ENCODE measurements around the gene CC2D2A.

The CC2D2A gene

GRCh38 chr4:15469402-15470127 lies at the start of gene CC2D2A:
TSS of gene CC2D2A (plus strand) at chr4:15469882. CDS start at chr4:15475933, 6,051 bp downstream.
- no peak for DNase-seq

DNA sequence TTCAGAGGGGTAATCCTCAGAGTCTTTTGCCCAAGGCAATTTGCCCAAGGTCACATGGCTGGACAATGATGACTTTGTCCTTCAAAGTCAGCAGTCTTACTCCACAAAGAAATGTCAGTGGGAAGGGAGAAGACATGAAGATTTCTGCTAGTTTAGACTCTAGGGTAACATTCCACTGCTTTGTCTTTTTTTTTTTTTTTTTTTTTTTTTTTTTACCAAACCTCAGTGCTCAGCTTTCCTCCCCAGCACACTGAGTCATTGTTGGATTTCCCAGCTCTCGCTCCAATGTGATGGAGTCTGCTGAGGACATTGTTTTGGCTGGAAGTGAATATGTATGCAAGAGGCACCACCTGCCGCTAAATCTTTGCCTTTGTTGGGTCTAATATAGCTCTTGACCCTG lies 49.0 kb upstream of the CC2D2A start:
- DNase-seq, result no peak

GRCh38 chr4:15423285-15423711 lies 46.4 kb upstream of the CC2D2A start:
- DNase-seq, result no peak

DNA sequence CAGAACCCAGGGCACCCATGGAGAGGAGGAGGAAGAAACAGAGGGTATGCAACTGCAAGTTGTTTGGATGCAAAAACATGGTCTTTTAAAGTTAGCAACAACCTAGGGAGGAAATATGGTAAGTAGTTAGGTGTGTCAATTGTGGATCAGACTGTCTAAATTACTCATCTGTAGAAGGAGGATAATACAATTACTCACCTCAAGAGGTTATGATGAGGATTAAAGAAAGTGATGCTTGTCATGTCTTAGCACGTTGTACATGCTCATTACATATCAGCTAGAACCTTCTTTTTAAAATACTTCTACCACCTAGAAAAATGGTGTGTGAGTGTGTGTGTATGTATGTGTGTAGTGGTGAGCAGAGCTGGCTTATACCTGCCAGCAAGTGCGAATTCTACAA lies 44.2 kb upstream of the CC2D2A start:
- DNase-seq, result no peak

DNA sequence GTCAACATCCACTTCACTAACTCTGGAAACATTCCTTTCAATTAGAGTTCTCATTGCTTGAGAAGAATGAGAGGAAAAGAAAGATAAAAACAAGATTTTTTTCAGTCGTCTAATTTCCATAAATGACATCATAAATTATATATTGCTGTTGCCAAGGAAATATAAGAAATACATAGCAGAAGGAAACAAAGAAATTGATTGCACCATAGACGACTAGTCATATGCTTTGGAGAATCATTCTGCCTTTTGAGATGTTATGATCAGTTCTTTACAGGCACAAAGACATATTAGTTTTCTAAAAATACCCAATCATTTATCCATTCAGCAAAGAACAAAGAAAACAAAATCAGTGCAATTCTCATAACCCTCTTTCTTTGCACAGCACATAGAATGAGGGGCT lies 42.5 kb upstream of the CC2D2A start:
- DNase-seq, result no peak

GRCh38 chr4:15427701-15428100 lies 42.0 kb upstream of the CC2D2A start, which contains the start of gene C1QTNF7:
TSS of gene C1QTNF7 (plus strand) at chr4:15428033. CDS start at chr4:15435744, 7,711 bp downstream.
- no peak for DNase-seq

GRCh38 chr4:15428611-15429010 lies 41.1 kb upstream of the CC2D2A start:
- no peak for DNase-seq

DNA sequence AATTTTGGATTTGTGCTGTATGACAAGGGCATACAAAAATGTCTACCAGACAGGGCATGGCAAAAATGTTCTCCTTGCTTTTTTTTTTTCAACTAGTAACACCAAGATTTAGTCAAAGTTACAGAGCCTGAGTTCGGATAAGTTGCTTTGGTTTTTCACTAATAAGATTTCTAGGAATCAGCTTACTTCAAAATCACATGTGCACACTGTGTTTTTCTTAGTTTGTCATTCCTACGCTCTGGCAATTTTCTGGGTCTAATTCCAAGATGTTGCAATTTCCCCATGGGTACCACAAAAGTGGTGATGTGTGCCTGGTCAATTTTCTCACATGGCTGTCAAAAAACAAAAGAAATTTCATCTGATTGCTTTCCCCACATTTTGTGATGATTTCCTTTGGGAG lies 35.6 kb upstream of the CC2D2A start:
- DNase-seq, result no peak

GRCh38 chr4:15434676-15435075 lies 35.0 kb upstream of the CC2D2A start:
- no peak for DNase-seq

DNA sequence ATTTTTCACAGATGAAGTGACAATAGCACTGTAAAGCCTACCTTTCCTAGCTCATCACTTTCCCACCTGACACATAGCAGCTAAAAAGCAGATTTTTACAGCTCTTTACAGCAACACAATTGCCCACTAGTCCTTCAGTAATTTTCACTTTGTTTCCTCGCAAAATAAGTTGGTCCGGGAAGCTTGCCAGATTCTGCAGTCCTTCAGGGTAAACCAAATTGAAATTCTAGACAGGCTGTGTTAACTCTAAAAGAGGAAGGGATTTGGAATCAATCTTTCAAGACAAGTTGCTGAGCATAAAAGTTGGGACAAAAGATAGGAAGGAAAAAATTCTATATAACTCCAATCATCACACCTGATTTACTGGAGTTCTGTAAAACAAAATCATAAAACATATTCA lies 33.2 kb upstream of the CC2D2A start:
- DNase-seq, result no peak

GRCh38 chr4:15438939-15439524 lies 30.6 kb upstream of the CC2D2A start:
- DNase-seq, result no peak

- no peak for DNase-seq
Measured at GRCh38 chr4:15443371-15444160, 26.1 kb upstream of the CC2D2A start.

- DNase-seq, result no peak
Measured at GRCh38 chr4:15444276-15444675, 25.4 kb upstream of the CC2D2A start.

DNA sequence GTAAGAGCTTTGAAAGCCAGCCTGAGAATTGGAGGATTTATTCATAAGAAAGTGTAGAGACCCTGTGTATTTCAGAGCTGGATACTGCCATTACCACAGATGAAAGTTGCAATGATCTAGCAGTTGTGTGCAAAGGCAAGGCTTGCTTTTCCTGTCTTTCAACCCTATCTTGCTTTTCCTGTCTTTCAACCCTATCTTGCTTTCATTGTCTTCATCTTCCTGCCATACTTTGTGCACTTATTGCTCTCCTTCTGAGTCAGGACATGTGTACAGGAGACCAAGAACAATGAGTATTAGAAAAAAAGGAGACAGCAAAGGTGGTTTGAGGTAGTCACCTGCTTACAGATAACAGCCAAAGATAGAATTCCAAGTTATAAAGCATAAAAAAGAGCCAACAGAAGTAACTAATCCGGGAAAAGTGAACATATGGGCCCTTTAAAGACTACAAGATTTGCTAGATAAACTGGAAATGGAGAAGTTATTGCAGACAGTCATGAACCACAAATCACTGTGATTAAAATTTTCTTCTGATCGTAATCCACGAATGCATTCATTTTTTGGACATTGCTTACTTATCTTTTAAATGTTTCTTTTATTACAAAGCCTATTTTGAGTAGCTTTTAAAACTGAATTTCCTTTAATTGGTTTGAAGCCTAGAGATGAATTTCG lies 24.7 kb upstream of the CC2D2A start:
- DNase-seq, result no peak

GRCh38 chr4:15451181-15451865 lies 18.4 kb upstream of the CC2D2A start:
- DNase-seq, result no peak

DNA sequence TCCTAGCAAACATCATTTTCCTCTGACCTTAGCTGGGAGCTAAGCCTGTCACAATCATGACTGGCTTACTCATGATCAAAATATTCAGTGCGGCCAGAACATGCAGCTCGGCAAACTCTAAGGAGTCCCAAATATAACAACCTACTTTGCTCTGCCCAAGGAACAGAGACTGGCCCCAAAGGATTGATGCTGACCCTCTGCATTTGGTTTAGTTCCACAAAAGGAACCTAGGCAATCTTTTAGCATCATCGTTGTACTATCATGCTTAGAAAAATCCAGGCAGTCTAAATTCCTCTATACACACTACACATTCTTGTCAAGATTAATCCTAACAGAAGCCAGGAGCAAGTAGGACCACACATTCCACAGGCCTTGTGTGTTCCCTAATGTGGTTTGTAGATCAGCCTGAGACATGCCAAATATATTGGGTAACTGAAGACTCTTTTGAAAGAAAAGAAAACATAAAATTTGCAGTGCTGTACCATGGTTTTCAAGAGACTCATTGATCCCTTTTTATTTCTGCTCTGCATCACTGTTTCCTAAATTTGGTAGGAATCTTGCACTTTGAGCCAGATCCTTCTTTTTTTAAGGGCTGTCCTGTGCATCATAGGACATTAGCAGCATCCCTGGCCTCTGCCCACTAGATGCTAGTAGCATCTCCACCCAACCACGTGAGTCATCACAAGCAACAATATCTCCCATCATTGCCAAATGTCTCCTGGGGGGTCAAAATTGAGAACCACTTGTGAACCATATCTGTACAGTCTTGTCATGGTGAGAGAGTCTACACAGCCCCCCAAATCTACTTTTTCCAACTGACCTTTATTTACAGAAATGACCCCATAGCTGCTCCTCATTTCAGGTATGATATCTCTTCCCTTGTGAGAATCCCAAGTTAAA lies 17.6 kb upstream of the CC2D2A start:
- DNase-seq, result no peak

DNA sequence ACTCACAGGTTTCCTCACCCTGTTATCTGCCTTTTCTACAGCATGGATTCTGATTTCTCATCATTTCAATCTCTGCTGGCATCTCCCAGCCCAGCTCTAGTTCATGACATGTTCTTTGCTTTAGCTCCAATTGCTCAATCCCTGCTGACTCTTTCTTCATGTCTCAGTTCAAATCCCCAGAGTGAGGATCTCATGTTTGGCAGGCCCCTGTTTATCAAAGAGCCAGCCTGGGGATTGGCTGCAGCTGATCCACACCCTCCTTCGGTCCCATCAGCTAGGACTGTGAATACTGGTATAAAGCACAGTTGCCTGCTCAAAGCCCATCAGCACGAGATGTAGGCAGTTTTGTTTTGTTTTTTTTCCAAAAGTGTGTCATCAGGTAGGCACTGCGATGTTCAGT lies 14.4 kb upstream of the CC2D2A start:
- no peak for DNase-seq

DNA sequence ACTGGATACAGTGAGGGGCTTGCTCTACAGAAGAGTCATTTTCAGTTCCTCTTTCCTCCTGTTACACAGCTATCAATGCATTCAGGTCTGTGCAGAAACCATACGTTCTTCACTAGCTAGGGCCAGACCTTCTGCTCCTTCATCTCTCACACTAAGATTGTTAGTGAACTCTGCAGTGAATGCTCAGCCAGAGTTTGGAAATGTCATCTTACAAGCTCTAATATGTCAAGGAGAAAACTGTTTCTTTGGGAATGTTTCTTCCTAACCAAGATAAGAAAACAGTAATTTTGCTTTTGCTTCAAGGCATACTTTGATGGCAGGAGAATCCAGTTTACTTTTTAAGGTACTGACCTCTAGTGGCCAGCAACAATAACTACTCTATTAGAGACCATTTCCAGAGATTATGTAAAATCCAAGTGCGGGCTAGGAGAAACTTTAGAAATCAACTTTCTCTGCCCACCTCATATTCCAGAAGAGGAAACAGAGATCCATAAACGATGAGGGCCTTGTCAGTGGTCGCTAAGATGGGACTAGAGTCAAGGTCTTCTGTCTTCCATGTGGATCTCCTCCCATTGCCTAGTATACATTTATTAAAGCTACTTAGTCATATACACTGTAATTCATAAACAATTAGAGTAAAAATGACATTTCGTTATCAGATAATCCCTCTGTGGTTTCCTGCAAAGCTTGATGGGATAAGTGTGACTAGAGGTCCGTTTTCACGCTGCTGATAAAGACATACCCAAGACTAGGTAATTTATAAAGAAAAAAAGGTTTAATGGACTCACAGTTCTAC lies 12.1 kb upstream of the CC2D2A start:
- DNase-seq, result no peak

GRCh38 chr4:15458616-15459015 lies 11.1 kb upstream of the CC2D2A start:
- no peak for DNase-seq

DNA sequence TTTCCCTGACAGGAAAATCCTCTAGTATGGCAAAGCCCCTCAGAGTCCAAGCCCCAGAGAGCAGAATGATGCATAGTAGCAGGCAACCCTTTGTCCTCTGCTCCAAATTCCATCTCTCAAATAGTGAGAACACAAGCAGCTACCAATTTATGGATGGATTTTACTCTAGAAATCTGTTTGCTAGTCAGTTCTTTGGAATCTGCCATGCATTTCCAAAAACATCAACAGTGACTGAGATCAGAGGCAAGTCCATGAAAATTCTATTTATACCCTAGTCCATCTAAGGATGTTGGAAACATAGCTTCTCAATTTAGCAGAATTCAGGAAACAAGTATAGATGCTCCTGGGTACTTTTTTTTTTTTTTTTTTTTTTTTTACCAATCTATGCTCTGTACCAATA lies 10.0 kb upstream of the CC2D2A start:
- no peak for DNase-seq

DNA sequence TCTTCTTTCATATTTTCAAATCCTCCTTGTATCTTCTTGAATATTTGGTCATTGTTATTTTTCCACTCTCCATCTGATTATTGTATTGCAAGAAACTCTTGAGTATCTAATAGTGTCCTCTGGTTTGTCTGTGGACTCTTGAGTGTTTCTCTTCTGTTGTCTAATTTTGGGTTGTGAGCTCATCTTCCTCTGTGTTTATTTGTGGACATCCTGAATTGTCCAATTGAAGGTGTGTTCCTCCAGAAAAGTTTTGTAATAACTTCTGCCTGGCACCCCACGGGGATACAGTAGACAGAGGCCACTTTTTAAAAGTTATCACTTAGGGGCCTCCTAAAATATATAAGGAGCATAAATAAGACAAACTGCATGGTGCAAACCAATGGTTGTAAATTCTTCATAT lies 3.1 kb upstream of the CC2D2A start:
- no peak for DNase-seq
